ENCODE results near the gene FRAS1. TPM values are rescaled to one million over a fixed set of nuclear protein-coding genes. Genes with fewer than 3 reads are reported as not detected.

The FRAS1 gene
- total and polyA plus RNA-seq, 2 donors (not counting 3 experiments of a cell fraction or from before 2014, with no cell fraction given), result 1.4 to 3.6 TPM

DNA sequence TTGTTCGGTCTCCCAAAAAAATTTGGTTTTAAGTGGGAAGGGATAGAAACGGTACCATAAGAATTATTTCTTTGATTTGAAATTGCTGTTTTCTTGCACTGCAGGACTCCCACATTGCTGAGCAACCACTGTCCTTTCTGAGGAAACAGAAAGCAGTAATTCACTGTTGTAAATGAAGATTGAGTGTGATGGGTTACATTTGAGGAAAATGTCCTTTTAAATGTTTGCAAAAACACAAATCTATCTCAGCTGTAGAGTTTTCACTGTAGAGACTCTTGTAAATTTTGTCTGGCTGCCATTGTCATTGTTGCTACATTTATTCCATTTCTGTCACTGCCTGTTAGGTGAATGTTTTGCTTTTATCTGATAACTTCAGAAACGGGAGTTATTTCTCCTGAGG, 105.2 kb downstream of the FRAS1 start:
- POLR2A ChIA-PET, result no interaction called here
- H3K4me3 ChIP-seq (replicated peaks in 1 of 3; ENCODE audit: insufficient read depth in 1 of 3, low read depth in 1 of 3, low read length in 3 of 3), result no peak overlapping the region
- H3K4me1 ChIP-seq (ENCODE audit: control insufficient read depth, extremely low read depth, insufficient read depth, low read length), result no peaks in the 10 kb centered on the region
- no peaks in the 10 kb centered on the region for H4K20me1 ChIP-seq (replicated peaks; ENCODE audit: control insufficient read depth, extremely low read depth, insufficient read depth, low read length)
- H3K36me3 ChIP-seq (ENCODE audit: control insufficient read depth in 2 of 2, extremely low read depth in 1 of 2, insufficient read depth in 2 of 2, low read length in 2 of 2), result no peaks in the 10 kb centered on the region
- CTCF ChIA-PET, result no interaction called here
- H3K9ac ChIP-seq (replicated peaks; ENCODE audit: extremely low read depth, insufficient read depth, low read length), result no peak overlapping the region
- FAIRE-seq, result no peak
- no peaks in the 10 kb centered on the region for H3K79me2 ChIP-seq (ENCODE audit: control insufficient read depth, insufficient read depth, low read length)
- no peak overlapping the region for H2AFZ ChIP-seq (ENCODE audit: low read depth, low read length)
- no TSS peak for BruUV-seq (replicated peaks)
- no peaks in the 10 kb centered on the region for H3K9me1 ChIP-seq (replicated peaks; ENCODE audit: control insufficient read depth, extremely low read depth, insufficient read depth, low read length)
- dilution Hi-C loops (cut with MboI; ENCODE audit: extremely low pct_ligation_motif_present, low sequenced_read_pairs) (no loop called here), intact Hi-C loops (cut with micrococcal nuclease) (no loop called here)
- TF ChIP-seq FOS (IDR thresholded peaks at IDR 0.05; ENCODE audit: borderline replicate concordance, insufficient read depth, low read length) (no peak), POLR2AphosphoS5 (IDR thresholded peaks at IDR 0.05; ENCODE audit: insufficient read depth, low read depth, low read length) (no peak), POLR2A (IDR thresholded peaks at IDR 0.05; ENCODE audit: low read depth, low read length) (no peak), JUN (IDR thresholded peaks at IDR 0.05; ENCODE audit: borderline replicate concordance, insufficient read depth, insufficient read length, low read depth) (no peak), EZH2 (IDR thresholded peaks at IDR 0.05; ENCODE audit: borderline replicate concordance, low read depth, low read length, severe bottlenecking) (no peak)
- TF ChIP-seq, protein P1, sequence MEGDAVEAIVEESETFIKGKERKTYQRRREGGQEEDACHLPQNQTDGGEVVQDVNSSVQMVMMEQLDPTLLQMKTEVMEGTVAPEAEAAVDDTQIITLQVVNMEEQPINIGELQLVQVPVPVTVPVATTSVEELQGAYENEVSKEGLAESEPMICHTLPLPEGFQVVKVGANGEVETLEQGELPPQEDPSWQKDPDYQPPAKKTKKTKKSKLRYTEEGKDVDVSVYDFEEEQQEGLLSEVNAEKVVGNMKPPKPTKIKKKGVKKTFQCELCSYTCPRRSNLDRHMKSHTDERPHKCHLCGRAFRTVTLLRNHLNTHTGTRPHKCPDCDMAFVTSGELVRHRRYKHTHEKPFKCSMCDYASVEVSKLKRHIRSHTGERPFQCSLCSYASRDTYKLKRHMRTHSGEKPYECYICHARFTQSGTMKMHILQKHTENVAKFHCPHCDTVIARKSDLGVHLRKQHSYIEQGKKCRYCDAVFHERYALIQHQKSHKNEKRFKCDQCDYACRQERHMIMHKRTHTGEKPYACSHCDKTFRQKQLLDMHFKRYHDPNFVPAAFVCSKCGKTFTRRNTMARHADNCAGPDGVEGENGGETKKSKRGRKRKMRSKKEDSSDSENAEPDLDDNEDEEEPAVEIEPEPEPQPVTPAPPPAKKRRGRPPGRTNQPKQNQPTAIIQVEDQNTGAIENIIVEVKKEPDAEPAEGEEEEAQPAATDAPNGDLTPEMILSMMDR (IDR thresholded peaks at IDR 0.05; ENCODE audit: extremely low read depth in 1 of 2, insufficient read depth in 1 of 2, low read depth in 1 of 2, low read length in 2 of 2), result no peak
- TF ChIP-seq, protein P2, sequence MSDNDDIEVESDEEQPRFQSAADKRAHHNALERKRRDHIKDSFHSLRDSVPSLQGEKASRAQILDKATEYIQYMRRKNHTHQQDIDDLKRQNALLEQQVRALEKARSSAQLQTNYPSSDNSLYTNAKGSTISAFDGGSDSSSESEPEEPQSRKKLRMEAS (IDR thresholded peaks at IDR 0.05; ENCODE audit: insufficient read depth, insufficient read length), result no peak
- no peaks in the 10 kb centered on the region for H3K27me3 ChIP-seq (ENCODE audit: control insufficient read depth in 2 of 2, insufficient read depth in 2 of 2, low read length in 2 of 2)
- no peak for DNase-seq (ENCODE audit: low read depth, low spot score)
- no peaks in the 10 kb centered on the region for H3K9me3 ChIP-seq (replicated peaks; ENCODE audit: control insufficient read depth, insufficient read depth, low read length)
- H3K4me2 ChIP-seq (ENCODE audit: insufficient read depth, low read length), result no peak overlapping the region
- no peak overlapping the region for H3K27ac ChIP-seq (ENCODE audit: insufficient read depth, low read depth, low read length)

All from endothelial cell of umbilical vein (primary cell).